HEK293 (cell line): ENCODE data around the gene SPDL1.

Source experiments
- MYNN ChIP-seq: fragments of 450-650 bp; formaldehyde crosslinking; IDR thresholded peaks from 2 replicates; pipeline ENCODE4 v1.5.1; 2016; ENCODE audit warnings: missing biosample characterization, missing genetic modification characterization, borderline replicate concordance
- ZNF274 ChIP-seq, 2 experiments: fragments of 200-500 bp in 1 of 2; fragments of 450-650 bp in 1 of 2; sonication (Bioruptor generic) in 1 of 2; formaldehyde crosslinking in 1 of 2; IDR thresholded peaks; 2 replicates each; pipeline versions ENCODE4 v1.5.1 to v1.6.1; 2014 to 2016; ENCODE audit warnings: borderline replicate concordance in 1 of 2, inconsistent platforms in 1 of 2, low read length in 1 of 2, missing biosample characterization in 1 of 2, missing genetic modification characterization in 1 of 2
- ZNF776 ChIP-seq: fragments of 450-650 bp; formaldehyde crosslinking; IDR thresholded peaks from 2 replicates; pipeline ENCODE4 v1.5.0; 2017; ENCODE audit warnings: missing biosample characterization, missing genetic modification characterization, borderline replicate concordance

- TF ChIP-seq MYNN (tag by site-specific recombination) (no peak), ZNF274 (IDR thresholded peaks at IDR 0.05; ENCODE audit: low read length) (no peak), ZNF274 (tag by site-specific recombination; IDR thresholded peaks at IDR 0.05; ENCODE audit: borderline replicate concordance) (no peak), ZNF776 (tag by site-specific recombination) (no peak)
Measured at GRCh38 chr5:169610606-169611005, 27.0 kb downstream of the SPDL1 start.
